Dermis microvascular lymphatic vessel endothelial cell (primary cell): ENCODE data around the gene ZBTB33. TPM values are rescaled to one million over a fixed set of nuclear protein-coding genes. Genes with fewer than 3 reads are reported as not detected.
A peak's percentile ranks its signal among the peaks of the same experiment; 100 is the strongest.

ENCODE experiments used
- DNase-seq, 2 donors: peaks; one replicate each; pipeline versions ENCODE4 v3.0.0 to v3.0.0-alpha.2; 2010; ENCODE audit warnings: low read depth in 2 of 2
- total RNA-seq: library from RNA; depleted of rRNA; stranded (reverse); fragments of >200 nt; gene quantifications from 2 replicates; pipeline ENCODE4 v1.2.1, GENCODE V29; 2014

ZBTB33 gene
- 12.2 and 12.5 TPM in 2 replicates for total RNA-seq

- DNase-seq: peak; percentile 50 to 91
Measured at GRCh38 chrX:120250522-120251271, at the start of gene ZBTB33. Gene ZBTB33 (plus strand): TSS chrX:120250812. CDS start chrX:120253416, 2,604 bp downstream.

- DNase-seq: no peak
Measured at GRCh38 chrX:120200851-120201250, 49.8 kb upstream of the ZBTB33 start.

- DNase-seq: no peak
Measured at GRCh38 chrX:120205816-120206753, 44.5 kb upstream of the ZBTB33 start.

- DNase-seq: no peak
Measured at GRCh38 chrX:120207009-120207605, 43.5 kb upstream of the ZBTB33 start.

- peak; percentile 33 to 55 for DNase-seq
Measured at GRCh38 chrX:120213438-120214265, 37.0 kb upstream of the ZBTB33 start.

- DNase-seq: no peak
Measured at GRCh38 chrX:120223374-120223773, 27.2 kb upstream of the ZBTB33 start.

- DNase-seq: no peak
Measured at GRCh38 chrX:120224388-120224787, 26.2 kb upstream of the ZBTB33 start.

GRCh38 chrX:120228187-120228908 is 22.3 kb upstream of the ZBTB33 start:
- no peak for DNase-seq

GRCh38 chrX:120235284-120235683 is 15.3 kb upstream of the ZBTB33 start:
- no peak for DNase-seq

- DNase-seq: no peak
Measured at GRCh38 chrX:120236687-120237479, 13.7 kb upstream of the ZBTB33 start.

GRCh38 chrX:120238933-120239332 is 11.7 kb upstream of the ZBTB33 start:
- no peak for DNase-seq

GRCh38 chrX:120242813-120243212 is 7.8 kb upstream of the ZBTB33 start:
- no peak for DNase-seq

GRCh38 chrX:120244395-120244734 is 6.2 kb upstream of the ZBTB33 start:
- no peak for DNase-seq

- peak; percentile 77 to 81 for DNase-seq
Measured at GRCh38 chrX:120244735-120245498, 5.7 kb upstream of the ZBTB33 start.

- peak in 1 of 2 donors; percentile 28 for DNase-seq
Measured at GRCh38 chrX:120251471-120252011, 929 bp downstream of the ZBTB33 start.

- no peak for DNase-seq
Measured at GRCh38 chrX:120253784-120254183, 3.2 kb downstream of the ZBTB33 start.

GRCh38 chrX:120260369-120260768 is 9.8 kb downstream of the ZBTB33 start:
- DNase-seq: no peak

GRCh38 chrX:120262859-120263708 is 12.5 kb downstream of the ZBTB33 start:
- DNase-seq: no peak
